Neural progenitor cell (in vitro differentiated cells): ENCODE measurements around the gene RNF111. TPM values are rescaled to one million over a fixed set of nuclear protein-coding genes. Genes with fewer than 3 reads are reported as not detected.
"Not testable (repeated sequence)": the region's sequence is repeated elsewhere in the genome, so short reads cannot be mapped to it uniquely, and the experiment has no call there.

Experiments used
- DNase-seq: peaks from one replicate; pipeline ENCODE4 v3.0.0-alpha.2; 2016; ENCODE audit warnings: low spot score
- H2AFZ ChIP-seq: fragments of 200-600 bp; sonication (generic); replicated peaks from 2 replicates; pipeline ENCODE4 v1.6.1; 2016; ENCODE audit warnings: antibody characterized with exemption
- H3F3A ChIP-seq: fragments of 200-600 bp; sonication (generic); 2 replicates; pipeline ENCODE4 v1.6.1; 2016; ENCODE audit warnings: antibody characterized with exemption, low read depth
- H3K27ac ChIP-seq: fragments of 200-600 bp; sonication (generic); 2 replicates; pipeline ENCODE4 v1.5.1; 2016; ENCODE audit warnings: mild to moderate bottlenecking
- H3K27me3 ChIP-seq: fragments of 200-600 bp; sonication (generic); 2 replicates; pipeline ENCODE4 v1.6.1; 2016; ENCODE audit warnings: mild to moderate bottlenecking, moderate library complexity
- H3K36me3 ChIP-seq: fragments of 200-600 bp; sonication (generic); 2 replicates; pipeline ENCODE4 v1.5.1; 2016
- H3K4me1 ChIP-seq: fragments of 200-600 bp; sonication (generic); 2 replicates; pipeline ENCODE4 v1.6.1; 2016; ENCODE audit warnings: mixed run types
- H3K4me2 ChIP-seq: fragments of 200-600 bp; sonication (generic); 2 replicates; pipeline ENCODE4 v1.6.1; 2016
- H3K4me3 ChIP-seq: fragments of 200-600 bp; sonication (generic); 2 replicates; pipeline ENCODE4 v1.5.1; 2016
- H3K79me2 ChIP-seq: fragments of 200-600 bp; sonication (generic); 2 replicates; pipeline ENCODE4 v1.6.1; 2016; ENCODE audit warnings: low read depth
- H3K9ac ChIP-seq: fragments of 200-600 bp; sonication (generic); 2 replicates; pipeline ENCODE4 v1.6.1; 2016
- H3K9me3 ChIP-seq: fragments of 200-600 bp; sonication (generic); 2 replicates; pipeline ENCODE4 v1.5.1; 2016; ENCODE audit warnings: low read depth
- H4K20me1 ChIP-seq: fragments of 200-600 bp; sonication (generic); 2 replicates; pipeline ENCODE4 v1.6.1; 2016; ENCODE audit warnings: low read depth
- H3K27ac Mint-ChIP-seq: 3 replicates; pipeline ENCODE4 v1.8.0; 2021; ENCODE audit warnings: mixed read lengths
- H3K27me3 Mint-ChIP-seq: 2 replicates; pipeline ENCODE4 v1.8.0; 2022; ENCODE audit warnings: low read depth, mild to moderate bottlenecking, inconsistent platforms, moderate library complexity, mixed read lengths; ENCODE audit not compliant: insufficient read depth
- H3K36me3 Mint-ChIP-seq: 3 replicates; pipeline ENCODE4 v1.8.0; 2021; ENCODE audit warnings: mixed read lengths
- H3K4me1 Mint-ChIP-seq: 3 replicates; pipeline ENCODE4 v1.8.0; 2021; ENCODE audit warnings: mixed read lengths
- H3K4me3 Mint-ChIP-seq: 3 replicates; pipeline ENCODE4 v1.8.0; 2021; ENCODE audit warnings: mild to moderate bottlenecking, moderate library complexity, mixed read lengths
- H3K9me3 Mint-ChIP-seq: 3 replicates; pipeline ENCODE4 v1.8.0; 2020; ENCODE audit warnings: mixed read lengths
- CTCF ChIP-seq: fragments of 200-600 bp; sonication (generic); IDR thresholded peaks from 2 replicates; pipeline ENCODE4 v1.5.1; 2017; ENCODE audit warnings: antibody characterized with exemption, mild to moderate bottlenecking
- EZH2 ChIP-seq: fragments of 200-600 bp; sonication (generic); IDR thresholded peaks from 2 replicates; pipeline ENCODE4 v1.6.1; 2017; ENCODE audit warnings: antibody characterized with exemption, mild to moderate bottlenecking, moderate library complexity
- EZH2phosphoT487 ChIP-seq: fragments of 200-600 bp; sonication (generic); IDR thresholded peaks from 2 replicates; pipeline ENCODE4 v1.6.1; 2017; ENCODE audit warnings: antibody characterized with exemption
- total RNA-seq: library from RNA; depleted of rRNA; stranded (reverse); fragments of >200 nt; gene quantifications from 2 replicates; pipeline ENCODE4 v1.2.3, GENCODE V29; 2015; ENCODE audit warnings: low replicate concordance

The RNF111 gene
- total RNA-seq, 1 donor from 2014 or later, result 32.3 TPM

- H3K9ac ChIP-seq, result no peak overlapping the region
- Mint-ChIP-seq H3K4me1 (no peaks in the 10 kb centered on the region), H3K36me3 (peaks cover 78% of the 10 kb centered on the region)
Observed at GRCh38 chr15:59124261-59124660, 136.8 kb downstream of the RNF111 start.

GRCh38 chr15:59125683-59126082 is 138.2 kb downstream of the RNF111 start:
- peaks cover 39% of the 10 kb centered on the region for H3K9me3 Mint-ChIP-seq
- not testable (repeated sequence) for H3K4me2 ChIP-seq, H3F3A ChIP-seq, H3K27ac Mint-ChIP-seq, H3K4me3 ChIP-seq, H3K27ac ChIP-seq, H3K27me3 Mint-ChIP-seq, H2AFZ ChIP-seq, H3K4me1 ChIP-seq, H3K9me3 ChIP-seq, H3K9ac ChIP-seq, DNase-seq, H3K4me3 Mint-ChIP-seq, H3K27me3 ChIP-seq, H3K4me1 Mint-ChIP-seq
- H4K20me1 ChIP-seq, result peaks cover 17% of the 10 kb centered on the region
- H3K36me3 ChIP-seq, result peaks cover 43% of the 10 kb centered on the region
- H3K79me2 ChIP-seq, result peaks cover 80% of the 10 kb centered on the region
- H3K36me3 Mint-ChIP-seq, result peaks cover 84% of the 10 kb centered on the region

More at GRCh38 chr15:59124261-59124660, 136.8 kb downstream of the RNF111 start:
- H4K20me1 ChIP-seq, result peaks cover 20% of the 10 kb centered on the region
- H3K27me3 Mint-ChIP-seq, result no peaks in the 10 kb centered on the region
- peaks cover 31% of the 10 kb centered on the region for H3K36me3 ChIP-seq
- H3K4me2 ChIP-seq, result no peak overlapping the region
- no peak overlapping the region for H3K27ac Mint-ChIP-seq
- H3K4me1 ChIP-seq, result no peaks in the 10 kb centered on the region
- no peaks in the 10 kb centered on the region for H3K27me3 ChIP-seq
- no peak overlapping the region for H3K4me3 Mint-ChIP-seq
- DNase-seq, result no peak
- H3K9me3 Mint-ChIP-seq, result peaks cover 28% of the 10 kb centered on the region
- no peak overlapping the region for H3K27ac ChIP-seq
- no peaks in the 10 kb centered on the region for H3F3A ChIP-seq
- H3K79me2 ChIP-seq, result peaks cover 67% of the 10 kb centered on the region
- H2AFZ ChIP-seq, result no peak overlapping the region
- no peaks in the 10 kb centered on the region for H3K9me3 ChIP-seq
- no peak for TF ChIP-seq EZH2
- no peak for TF ChIP-seq CTCF
- TF ChIP-seq EZH2phosphoT487, result no peak
- no peak overlapping the region for H3K4me3 ChIP-seq

GRCh38 chr15:59127255-59127654 is 139.8 kb downstream of the RNF111 start:
- H3K9me3 Mint-ChIP-seq, result peaks cover 39% of the 10 kb centered on the region

GRCh38 chr15:59131456-59131855 is 144.0 kb downstream of the RNF111 start:
- H4K20me1 ChIP-seq, result peaks cover 6% of the 10 kb centered on the region
- peaks cover 30% of the 10 kb centered on the region for H3K36me3 ChIP-seq
- H3K36me3 Mint-ChIP-seq, result peaks cover 75% of the 10 kb centered on the region
- DNase-seq, result no peak
- H3K9ac ChIP-seq, result no peak overlapping the region
- no peaks in the 10 kb centered on the region for H3K27me3 Mint-ChIP-seq
- TF ChIP-seq EZH2 (no peak), EZH2phosphoT487 (no peak), CTCF (no peak)
- no peaks in the 10 kb centered on the region for H3K4me1 ChIP-seq
- H3K9me3 Mint-ChIP-seq, result peaks cover 31% of the 10 kb centered on the region
- H3K4me3 ChIP-seq, result no peak overlapping the region
- no peaks in the 10 kb centered on the region for H3K27me3 ChIP-seq
- no peak overlapping the region for H3K4me2 ChIP-seq
- no peak overlapping the region for H3K27ac Mint-ChIP-seq
- H3F3A ChIP-seq, result no peaks in the 10 kb centered on the region
- H2AFZ ChIP-seq, result no peak overlapping the region
- no peaks in the 10 kb centered on the region for H3K4me1 Mint-ChIP-seq
- peaks cover 76% of the 10 kb centered on the region for H3K79me2 ChIP-seq
- no peak overlapping the region for H3K4me3 Mint-ChIP-seq
- H3K9me3 ChIP-seq, result no peaks in the 10 kb centered on the region
- H3K27ac ChIP-seq, result no peak overlapping the region

More at GRCh38 chr15:59127255-59127654, 139.8 kb downstream of the RNF111 start:
- H3K4me3 ChIP-seq, H3K9ac ChIP-seq, H3K27ac ChIP-seq, H3K27me3 Mint-ChIP-seq, H3K4me1 Mint-ChIP-seq, H3K9me3 ChIP-seq, H2AFZ ChIP-seq, H3F3A ChIP-seq, H3K4me1 ChIP-seq, H3K4me2 ChIP-seq, H3K27me3 ChIP-seq, H3K27ac Mint-ChIP-seq, H3K4me3 Mint-ChIP-seq, DNase-seq: not testable (repeated sequence)
- peaks cover 90% of the 10 kb centered on the region for H3K36me3 Mint-ChIP-seq
- Histone ChIP-seq H3K36me3 (peaks cover 44% of the 10 kb centered on the region), H3K79me2 (peaks cover 85% of the 10 kb centered on the region), H4K20me1 (peaks cover 17% of the 10 kb centered on the region)
